GM15510 (cell line): ENCODE measurements around the gene DNAJC16.

ENCODE experiments used
- POLR2A ChIP-seq: IDR thresholded peaks from 3 replicates; pipeline ENCODE4 v1.6.1; 2011; ENCODE audit warnings: borderline replicate concordance; ENCODE audit not compliant: insufficient read length; ENCODE audit errors: extremely low read depth

DNAJC16 gene

GRCh38 chr1:15526490-15527339 is at the start of gene DNAJC16:
TSS of gene DNAJC16 (plus strand) at chr1:15526848. CDS start at chr1:15529106, 2,258 bp downstream.
- peak; percentile 77 for TF ChIP-seq POLR2A

- no peak for TF ChIP-seq POLR2A
These were observed 49.7 kb upstream of the DNAJC16 start for GRCh38 chr1:15476927-15477326.

DNA sequence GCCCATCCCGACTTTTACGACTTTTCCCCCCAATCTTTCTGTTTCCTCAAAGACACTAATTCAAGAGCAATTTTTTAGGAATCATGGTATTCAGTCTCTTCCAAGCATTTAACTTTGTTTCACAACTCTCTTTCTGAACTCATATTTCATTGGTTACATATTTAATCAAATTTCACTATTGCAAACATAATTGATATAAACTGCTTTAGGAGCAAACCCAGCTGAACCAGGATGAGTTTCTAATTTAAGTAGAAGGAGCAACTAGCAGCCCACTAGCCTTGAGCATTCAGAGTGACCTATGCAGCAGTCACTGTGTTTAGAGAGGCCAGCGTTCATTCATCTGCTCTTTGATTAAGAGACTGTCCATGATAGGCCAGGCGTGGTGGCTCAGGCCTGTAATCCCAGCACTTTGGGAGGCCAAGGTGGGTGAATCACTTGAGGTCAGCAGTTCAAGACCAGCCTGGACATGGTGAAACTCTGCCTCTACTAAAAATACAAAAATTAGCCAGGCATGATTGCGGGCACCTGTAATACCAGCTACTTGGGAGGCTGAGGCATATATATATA is 48.9 kb upstream of the DNAJC16 start:
- no peak for TF ChIP-seq POLR2A

DNA sequence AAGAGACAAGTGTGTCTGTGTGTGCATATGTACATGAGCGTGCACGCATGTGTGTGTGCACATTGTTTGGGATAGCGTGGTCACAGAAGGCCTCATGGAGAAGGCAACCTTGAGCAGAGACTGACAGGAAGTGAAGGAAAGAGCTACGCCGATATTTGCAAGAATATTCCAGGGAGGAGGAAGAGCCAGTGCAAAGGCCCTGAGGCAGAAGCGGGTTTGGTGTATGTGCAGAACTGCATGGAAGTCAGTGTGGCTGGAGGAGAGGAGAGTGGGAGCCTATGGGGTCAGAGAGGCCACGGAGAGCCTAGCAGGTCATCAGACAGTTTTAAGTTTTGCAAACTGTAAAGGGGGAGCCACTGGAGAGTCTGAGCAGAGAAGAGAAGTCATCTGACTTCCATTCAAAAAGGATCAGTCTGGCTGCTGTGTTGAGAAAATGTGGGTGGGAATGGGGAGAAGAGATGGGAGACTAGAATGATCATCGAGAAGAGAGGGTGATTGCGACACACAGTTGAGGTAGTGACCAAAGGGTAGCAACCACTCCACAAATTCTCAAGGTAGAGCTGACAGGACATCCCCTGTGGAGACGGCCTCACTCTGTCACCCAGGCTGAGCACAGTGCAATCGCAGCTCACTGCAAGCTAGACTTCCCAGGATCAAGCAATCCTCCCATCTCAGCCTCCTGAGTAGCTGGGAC is 46.8 kb upstream of the DNAJC16 start:
- TF ChIP-seq POLR2A: no peak

GRCh38 chr1:15483971-15484370 is 42.7 kb upstream of the DNAJC16 start:
- no peak for TF ChIP-seq POLR2A

- TF ChIP-seq POLR2A: no peak
These were observed 41.0 kb upstream of the DNAJC16 start for GRCh38 chr1:15485636-15486035.

DNA sequence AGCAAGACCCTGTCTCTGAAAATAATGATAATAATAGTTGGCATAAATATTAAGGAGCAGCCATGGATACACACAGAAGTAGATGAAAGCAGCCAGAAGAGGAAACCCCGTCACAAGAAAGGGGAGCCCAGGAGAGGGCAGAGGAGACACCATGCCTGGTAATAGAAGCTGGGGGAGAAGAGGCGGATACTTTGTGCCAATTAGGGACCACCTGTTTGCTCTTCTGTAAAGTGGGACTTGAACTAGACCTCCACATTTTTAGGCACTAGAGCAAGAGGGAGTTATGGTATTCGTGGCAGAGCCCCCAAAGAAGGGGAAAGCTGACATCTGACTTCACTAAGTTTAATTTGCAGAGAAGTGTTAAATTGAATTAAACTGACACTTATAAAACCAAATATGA is 38.3 kb upstream of the DNAJC16 start:
- no peak for TF ChIP-seq POLR2A

DNA sequence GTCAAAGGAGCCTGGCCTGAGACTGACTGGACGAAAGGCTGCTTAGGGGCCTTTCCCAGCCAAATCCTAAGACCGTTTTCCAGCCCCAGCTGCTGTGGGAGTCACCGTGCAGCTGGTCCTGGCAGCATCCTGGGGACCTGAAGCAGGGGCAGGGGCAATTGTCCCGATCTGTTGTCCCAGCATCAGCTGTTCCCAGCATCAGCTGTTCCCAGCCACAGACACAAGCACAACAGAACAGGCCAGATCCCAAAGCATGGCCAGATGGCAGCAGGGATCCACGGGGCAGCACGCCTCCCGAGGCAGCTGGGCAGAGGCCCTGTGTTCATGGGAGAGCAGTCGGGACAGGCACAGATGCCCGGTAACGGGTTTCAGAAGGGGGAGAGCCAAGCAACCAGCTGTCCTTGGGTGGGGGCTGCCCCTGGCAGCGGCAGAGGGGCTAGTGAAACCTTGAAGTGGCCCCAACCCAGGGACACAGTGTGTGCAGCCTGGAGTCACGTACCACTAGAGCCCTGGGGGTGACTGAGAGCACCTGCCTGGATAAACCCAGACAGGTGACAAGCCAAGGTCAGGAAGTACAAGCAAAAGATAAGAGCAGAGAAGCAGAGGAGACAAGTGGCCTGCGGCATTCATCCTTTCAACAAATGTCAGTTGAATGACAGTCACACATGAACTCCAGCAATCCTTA is 37.5 kb upstream of the DNAJC16 start:
- no peak for TF ChIP-seq POLR2A

DNA sequence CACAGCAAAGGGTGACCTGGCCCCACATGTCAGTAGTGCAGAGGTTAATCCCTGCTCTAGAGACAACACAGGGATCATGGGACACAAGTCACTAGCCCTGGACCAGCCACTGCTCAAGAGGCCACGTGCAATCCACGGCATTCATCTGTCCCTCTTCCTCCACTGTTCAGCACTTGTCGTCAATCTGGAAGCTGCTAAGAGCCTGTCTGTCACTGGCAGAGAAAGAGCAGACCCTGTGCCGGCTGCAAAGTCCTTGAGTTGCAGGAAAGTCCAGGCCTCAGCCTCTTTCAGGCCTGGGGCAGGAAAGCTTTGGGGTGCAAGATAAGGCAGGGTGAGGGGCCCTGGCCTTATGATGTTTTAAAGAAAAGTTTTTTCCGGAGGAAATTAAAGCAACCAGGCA is 34.1 kb upstream of the DNAJC16 start:
- no peak for TF ChIP-seq POLR2A

- TF ChIP-seq POLR2A: no peak
These were observed 32.7 kb upstream of the DNAJC16 start for GRCh38 chr1:15493869-15494390.

DNA sequence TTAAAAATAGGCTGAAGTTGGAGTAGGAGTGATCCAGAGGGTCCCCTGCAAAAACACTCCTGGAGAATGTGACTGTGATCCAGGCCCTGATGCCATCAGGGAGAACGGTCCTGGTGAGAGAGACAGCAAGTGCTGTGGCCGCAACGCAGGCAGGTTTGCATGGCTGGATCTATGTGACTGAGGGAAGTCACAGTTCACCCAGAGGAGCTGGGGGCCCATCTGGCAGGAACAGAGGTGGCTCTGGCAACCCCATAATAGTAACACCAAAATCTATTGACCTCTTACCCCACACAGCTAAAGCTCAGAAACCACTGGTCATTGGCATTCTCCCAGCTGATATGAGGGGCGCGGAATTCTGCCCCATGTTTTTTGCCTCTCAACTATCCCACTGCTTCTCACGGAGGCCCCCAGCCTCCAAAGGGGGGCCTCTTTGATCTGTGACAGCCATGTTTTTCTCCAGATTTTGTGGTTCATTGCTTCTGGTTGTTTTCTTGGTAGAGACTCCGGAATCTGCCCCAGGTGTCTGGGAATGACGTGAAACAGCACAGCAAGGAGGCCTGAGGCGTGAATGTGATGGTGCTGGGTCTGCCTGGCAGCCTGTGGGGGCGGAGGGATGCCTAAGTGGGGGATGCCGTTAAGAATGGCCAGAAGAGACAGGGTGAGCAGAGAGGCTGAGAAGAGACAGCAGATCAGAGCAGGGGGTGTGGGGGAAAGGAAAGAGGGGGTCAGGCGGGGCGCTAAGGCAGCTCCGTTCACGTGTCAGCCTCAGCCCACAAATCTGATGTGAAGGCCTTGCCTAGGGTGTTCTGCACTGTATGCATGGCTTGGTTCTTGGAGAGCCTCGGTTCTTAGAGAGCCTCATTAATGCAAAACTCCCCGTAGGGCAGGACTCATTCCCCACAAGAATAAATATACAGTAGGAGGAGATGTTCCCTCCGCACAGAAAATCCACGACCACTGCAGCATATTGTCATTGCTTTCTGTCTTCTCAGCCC is 26.2 kb upstream of the DNAJC16 start:
- no peak for TF ChIP-seq POLR2A

DNA sequence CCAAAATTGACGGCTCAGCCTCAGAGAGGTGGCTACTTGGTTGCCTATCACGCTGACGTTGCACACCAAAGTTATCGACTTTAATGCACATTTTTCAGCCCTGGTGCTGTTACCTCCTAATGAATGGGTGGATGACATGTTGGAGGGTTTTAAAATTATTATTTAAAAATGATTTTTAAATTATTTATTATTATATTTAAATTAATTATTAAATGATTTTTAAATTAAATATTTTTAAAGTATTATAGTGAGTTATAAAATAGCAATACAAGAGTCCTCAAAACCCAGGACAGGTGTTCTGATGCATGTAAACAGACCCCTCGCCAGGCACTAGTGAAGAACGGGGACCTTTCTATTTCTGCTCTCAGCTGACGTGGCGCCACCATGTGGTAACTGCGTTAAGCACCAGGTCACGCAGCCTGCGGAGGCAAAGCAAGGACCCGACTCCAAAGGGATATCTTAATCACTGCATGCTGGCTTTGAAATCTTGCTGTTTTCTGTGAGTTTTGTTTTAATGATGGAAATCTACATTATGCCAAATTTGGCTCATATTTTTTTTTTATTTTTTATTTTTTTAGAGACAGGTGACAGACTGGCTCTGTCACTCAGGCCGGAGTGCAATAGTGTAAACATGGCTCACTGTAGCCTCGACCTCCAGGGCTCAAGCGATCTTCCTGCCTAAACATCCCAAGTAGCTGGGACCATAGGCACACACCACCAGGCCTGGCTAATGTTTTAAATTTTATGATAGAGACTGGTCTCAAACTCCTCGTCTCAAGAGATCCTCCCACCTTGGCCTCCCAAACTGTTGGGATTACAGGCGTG is 25.2 kb upstream of the DNAJC16 start:
- no peak for TF ChIP-seq POLR2A

- no peak for TF ChIP-seq POLR2A
These were observed 22.2 kb upstream of the DNAJC16 start for GRCh38 chr1:15504436-15504835.
